Thoracic aorta (tissue), 2 donors: ENCODE data around the gene LOXL3. TPM values are rescaled to one million over a fixed set of nuclear protein-coding genes. Genes with fewer than 3 reads are reported as not detected.

Experiments
- ATAC-seq: fragments of 150-250 bp; one replicate; pipeline ENCODE4 v1.8.0; 2017; ENCODE audit warnings: low read depth; ENCODE audit not compliant: insufficient number of reproducible peaks, low FRiP score
- DNase-seq: peaks from one replicate; pipeline ENCODE4 v3.0.0-alpha.2; 2020; ENCODE audit warnings: low spot score
- H3K27ac ChIP-seq, 2 donors: fragments of 200-600 bp; sonication (generic); 1 replicate in 1 of 2; 2 replicates in 1 of 2; pipeline ENCODE4 v1.5.1; 2016; ENCODE audit warnings: mild to moderate bottlenecking in 2 of 2, moderate library complexity in 2 of 2
- H3K27me3 ChIP-seq: fragments of 200-600 bp; sonication (generic); replicated peaks from 2 replicates; pipeline ENCODE4 v1.6.0; 2016; ENCODE audit warnings: mild to moderate bottlenecking; ENCODE audit not compliant: insufficient read depth
- H3K36me3 ChIP-seq: fragments of 200-600 bp; sonication (generic); one replicate; pipeline ENCODE4 v1.5.1; 2016
- H3K4me1 ChIP-seq, 2 donors: fragments of 200-600 bp; sonication (generic); 1 replicate in 1 of 2; 2 replicates in 1 of 2; pipeline versions ENCODE4 v1.5.1 to v1.6.0; 2016; ENCODE audit warnings: low read depth in 2 of 2, mild to moderate bottlenecking in 1 of 2; ENCODE audit not compliant: control insufficient read depth in 1 of 2
- H3K4me3 ChIP-seq: fragments of 200-600 bp; sonication (generic); 2 replicates; pipeline ENCODE4 v1.5.1; 2016; ENCODE audit warnings: mild to moderate bottlenecking
- H3K9me3 ChIP-seq: fragments of 200-600 bp; sonication (generic); 2 replicates; pipeline ENCODE4 v1.5.1; 2016
- CTCF ChIP-seq: fragments of 200-600 bp; sonication (generic); IDR thresholded peaks from one replicate; pipeline ENCODE4 v1.5.1; 2019; ENCODE audit warnings: antibody characterized with exemption
- total RNA-seq, 2 donors: library from RNA; depleted of rRNA; stranded (reverse); fragments of >200 nt; gene quantifications; one replicate each; pipeline versions ENCODE4 v1.1.0 to v1.2.3, GENCODE V29; 2016

Gene LOXL3
- total RNA-seq, 2 donors from 2014 or later: 16.6 to 24.9 TPM

GRCh38 chr2:74572178-74572925, 18.6 kb upstream of the LOXL3 start:
- Histone ChIP-seq H3K4me1 (peaks cover under 1 to 7% of the 10 kb centered on the region in 2 donors), H3K4me3 (no peak overlapping the region), H3K27me3 (no peaks in the 10 kb centered on the region), H3K9me3 (no peaks in the 10 kb centered on the region), H3K36me3 (no peaks in the 10 kb centered on the region), H3K27ac (no peak overlapping the region)
- DNase-seq (no peak), ATAC-seq (no peak)
- TF ChIP-seq CTCF: no peak

GRCh38 chr2:74571058-74571457, 17.3 kb upstream of the LOXL3 start:
- H3K4me1 ChIP-seq: peaks cover 9 to 14% of the 10 kb centered on the region in 2 donors
- H3K9me3 ChIP-seq: no peaks in the 10 kb centered on the region
- TF ChIP-seq CTCF: no peak
- no peak for DNase-seq
- ATAC-seq: no peak
- H3K36me3 ChIP-seq: no peaks in the 10 kb centered on the region
- H3K4me3 ChIP-seq: no peak overlapping the region
- no peaks in the 10 kb centered on the region for H3K27me3 ChIP-seq
- no peak overlapping the region for H3K27ac ChIP-seq

- no peak overlapping the region for H3K27ac ChIP-seq
- peaks cover 9 to 14% of the 10 kb centered on the region in 2 donors for H3K4me1 ChIP-seq
- no peak overlapping the region for H3K4me3 ChIP-seq
- no peaks in the 10 kb centered on the region for H3K9me3 ChIP-seq
- DNase-seq: no peak
- H3K36me3 ChIP-seq: no peaks in the 10 kb centered on the region
- TF ChIP-seq CTCF: no peak
- no peaks in the 10 kb centered on the region for H3K27me3 ChIP-seq
- ATAC-seq: no peak
These were observed 15.9 kb upstream of the LOXL3 start for GRCh38 chr2:74569686-74570085.

GRCh38 chr2:74567881-74568280, 14.1 kb upstream of the LOXL3 start:
- H3K27ac ChIP-seq: peak overlapping the region in 1 of 2 donors; percentile 7
- H3K27me3 ChIP-seq: no peaks in the 10 kb centered on the region
- no peak for ATAC-seq
- TF ChIP-seq CTCF: no peak
- H3K9me3 ChIP-seq: no peaks in the 10 kb centered on the region
- H3K4me1 ChIP-seq: peaks cover 9 to 14% of the 10 kb centered on the region in 2 donors
- H3K4me3 ChIP-seq: no peak overlapping the region
- H3K36me3 ChIP-seq: no peaks in the 10 kb centered on the region
- DNase-seq: no peak

DNA sequence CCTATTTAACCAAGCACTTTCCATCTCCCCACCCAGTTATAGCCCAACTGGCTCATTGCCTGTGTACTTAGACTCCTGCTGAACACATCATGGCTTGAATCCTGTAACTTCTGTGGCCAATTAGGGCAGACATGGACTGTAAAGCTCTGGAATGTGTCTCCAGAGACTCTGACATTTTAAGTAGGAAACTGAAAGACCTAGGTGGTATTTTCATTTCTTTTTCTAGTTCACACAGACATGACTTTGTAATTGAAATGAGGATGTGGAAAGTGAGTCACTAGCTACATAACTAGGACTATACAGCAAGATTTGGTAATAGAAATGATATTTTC, 13.0 kb upstream of the LOXL3 start:
- H3K4me1 ChIP-seq: peaks cover 9 to 14% of the 10 kb centered on the region in 2 donors
- H3K27ac ChIP-seq: peak overlapping the region in 1 of 2 donors; percentile 7
- DNase-seq (no peak), ATAC-seq (peak; percentile 23)
- no peaks in the 10 kb centered on the region for H3K36me3 ChIP-seq
- H3K27me3 ChIP-seq: no peaks in the 10 kb centered on the region
- no peak overlapping the region for H3K4me3 ChIP-seq
- TF ChIP-seq CTCF: no peak
- no peaks in the 10 kb centered on the region for H3K9me3 ChIP-seq
